Gastrocnemius medialis (tissue), 4 donors: ENCODE measurements around the gene ARHGEF4.

ENCODE experiments used
- POLR2A ChIP-seq, 2 donors: fragments of 450-650 bp; IDR thresholded peaks; one replicate each; pipeline ENCODE4 v1.6.1; 2017; ENCODE audit warnings: antibody characterized with exemption in 2 of 2, mild to moderate bottlenecking in 2 of 2, moderate library complexity in 2 of 2
- TF ChIP-seq, protein P1 (sequence below), 5 experiments: fragments of 450-650 bp in 3 of 5; fragments of 200-600 bp in 2 of 5; sonication (generic) in 2 of 5; IDR thresholded peaks in 4 of 5; conservative IDR thresholded peaks in 1 of 5; 1 replicate in 4 of 5; 2 replicates in 1 of 5; pipeline ENCODE4 v1.5.1; 2016 to 2019; ENCODE audit warnings: antibody characterized with exemption in 5 of 5, mild to moderate bottlenecking in 3 of 5, moderate library complexity in 3 of 5

DNA sequence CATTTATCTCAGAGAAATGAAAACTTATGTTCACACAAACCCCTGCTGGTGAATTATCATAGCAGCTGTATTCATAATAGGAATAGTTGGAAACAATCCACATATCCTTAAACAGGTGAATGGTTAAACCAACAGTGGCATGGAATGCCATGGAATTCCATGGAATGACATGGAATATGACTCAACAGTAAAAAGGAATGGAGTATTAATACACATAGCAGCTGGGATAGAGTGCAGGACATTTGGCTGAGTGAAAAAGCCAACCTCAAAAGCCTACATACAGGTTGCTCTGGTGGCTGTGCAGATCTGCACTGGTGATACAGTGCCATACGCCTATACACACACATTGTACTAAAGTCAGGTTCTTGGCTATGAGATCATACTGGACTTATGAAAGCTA is 187.0 kb downstream of the ARHGEF4 start:
- TF ChIP-seq, protein P1, sequence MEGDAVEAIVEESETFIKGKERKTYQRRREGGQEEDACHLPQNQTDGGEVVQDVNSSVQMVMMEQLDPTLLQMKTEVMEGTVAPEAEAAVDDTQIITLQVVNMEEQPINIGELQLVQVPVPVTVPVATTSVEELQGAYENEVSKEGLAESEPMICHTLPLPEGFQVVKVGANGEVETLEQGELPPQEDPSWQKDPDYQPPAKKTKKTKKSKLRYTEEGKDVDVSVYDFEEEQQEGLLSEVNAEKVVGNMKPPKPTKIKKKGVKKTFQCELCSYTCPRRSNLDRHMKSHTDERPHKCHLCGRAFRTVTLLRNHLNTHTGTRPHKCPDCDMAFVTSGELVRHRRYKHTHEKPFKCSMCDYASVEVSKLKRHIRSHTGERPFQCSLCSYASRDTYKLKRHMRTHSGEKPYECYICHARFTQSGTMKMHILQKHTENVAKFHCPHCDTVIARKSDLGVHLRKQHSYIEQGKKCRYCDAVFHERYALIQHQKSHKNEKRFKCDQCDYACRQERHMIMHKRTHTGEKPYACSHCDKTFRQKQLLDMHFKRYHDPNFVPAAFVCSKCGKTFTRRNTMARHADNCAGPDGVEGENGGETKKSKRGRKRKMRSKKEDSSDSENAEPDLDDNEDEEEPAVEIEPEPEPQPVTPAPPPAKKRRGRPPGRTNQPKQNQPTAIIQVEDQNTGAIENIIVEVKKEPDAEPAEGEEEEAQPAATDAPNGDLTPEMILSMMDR (IDR thresholded peaks at IDR 0.05 in 4 of 5, conservative IDR thresholded peaks at IDR 0.05 in 1 of 5) = no peak
- no peak for TF ChIP-seq POLR2A (IDR thresholded peaks at IDR 0.05)
